ENCODE results near the gene TMEM30A.

TMEM30A gene

GRCh38 chr6:75307364-75308004 is 22.9 kb upstream of the TMEM30A start:
- Histone ChIP-seq H3K27me3 (ENCODE audit: control insufficient read depth in 1 of 2, insufficient read depth in 2 of 2, low read length in 2 of 2) (no peaks in the 10 kb centered on the region), H3K4me3 (ENCODE audit: low read length in 2 of 2) (no peak overlapping the region), H3K9me3 (ENCODE audit: control insufficient read depth in 2 of 2, low read length in 2 of 2) (no peaks in the 10 kb centered on the region), H3K4me1 (ENCODE audit: control insufficient read depth, insufficient read depth, low read length) (no peaks in the 10 kb centered on the region), H3K36me3 (ENCODE audit: control insufficient read depth in 2 of 2, insufficient read depth in 2 of 2, low read length in 2 of 2) (no peaks in the 10 kb centered on the region), H3K27ac (ENCODE audit: low read length) (no peak overlapping the region), H3K9ac (ENCODE audit: low read length in 2 of 2) (no peak overlapping the region)

- Histone ChIP-seq H3K4me1 (ENCODE audit: control insufficient read depth, insufficient read depth, low read length) (no peaks in the 10 kb centered on the region), H3K27me3 (ENCODE audit: control insufficient read depth in 1 of 2, insufficient read depth in 2 of 2, low read length in 2 of 2) (no peaks in the 10 kb centered on the region), H3K9me3 (ENCODE audit: control insufficient read depth in 2 of 2, low read length in 2 of 2) (no peaks in the 10 kb centered on the region), H3K27ac (ENCODE audit: low read length) (no peak overlapping the region), H3K36me3 (ENCODE audit: control insufficient read depth in 2 of 2, insufficient read depth in 2 of 2, low read length in 2 of 2) (no peaks in the 10 kb centered on the region), H3K9ac (ENCODE audit: low read length in 2 of 2) (no peak overlapping the region), H3K4me3 (ENCODE audit: low read length in 2 of 2) (no peak overlapping the region)
Measured at GRCh38 chr6:75306064-75306463, 21.5 kb upstream of the TMEM30A start.

- Histone ChIP-seq H3K27ac (ENCODE audit: low read length) (no peak overlapping the region), H3K36me3 (ENCODE audit: control insufficient read depth in 2 of 2, insufficient read depth in 2 of 2, low read length in 2 of 2) (no peaks in the 10 kb centered on the region), H3K9me3 (ENCODE audit: control insufficient read depth in 2 of 2, low read length in 2 of 2) (no peaks in the 10 kb centered on the region), H3K4me3 (ENCODE audit: low read length in 2 of 2) (no peak overlapping the region), H3K4me1 (ENCODE audit: control insufficient read depth, insufficient read depth, low read length) (no peaks in the 10 kb centered on the region), H3K9ac (ENCODE audit: low read length in 2 of 2) (no peak overlapping the region), H3K27me3 (ENCODE audit: control insufficient read depth in 1 of 2, insufficient read depth in 2 of 2, low read length in 2 of 2) (no peaks in the 10 kb centered on the region)
Measured at GRCh38 chr6:75305573-75305972, 21.0 kb upstream of the TMEM30A start.

- Histone ChIP-seq H3K4me3 (ENCODE audit: low read length in 2 of 2) (no peak overlapping the region), H3K27me3 (ENCODE audit: control insufficient read depth in 1 of 2, insufficient read depth in 2 of 2, low read length in 2 of 2) (no peaks in the 10 kb centered on the region), H3K36me3 (ENCODE audit: control insufficient read depth in 2 of 2, insufficient read depth in 2 of 2, low read length in 2 of 2) (no peaks in the 10 kb centered on the region), H3K4me1 (ENCODE audit: control insufficient read depth, insufficient read depth, low read length) (peaks cover 7% of the 10 kb centered on the region), H3K27ac (ENCODE audit: low read length) (no peak overlapping the region), H3K9ac (ENCODE audit: low read length in 2 of 2) (no peak overlapping the region), H3K9me3 (ENCODE audit: control insufficient read depth in 2 of 2, low read length in 2 of 2) (no peaks in the 10 kb centered on the region)
Measured at GRCh38 chr6:75302280-75302679, 17.7 kb upstream of the TMEM30A start.

- peaks cover 7% of the 10 kb centered on the region for H3K4me1 ChIP-seq (ENCODE audit: control insufficient read depth, insufficient read depth, low read length)
- no peak overlapping the region for H3K9ac ChIP-seq (ENCODE audit: low read length in 2 of 2)
- H3K36me3 ChIP-seq (ENCODE audit: control insufficient read depth in 2 of 2, insufficient read depth in 2 of 2, low read length in 2 of 2): no peaks in the 10 kb centered on the region
- no peaks in the 10 kb centered on the region for H3K27me3 ChIP-seq (ENCODE audit: control insufficient read depth in 1 of 2, insufficient read depth in 2 of 2, low read length in 2 of 2)
- no peak overlapping the region for H3K4me3 ChIP-seq (ENCODE audit: low read length in 2 of 2)
- no peaks in the 10 kb centered on the region for H3K9me3 ChIP-seq (ENCODE audit: control insufficient read depth in 2 of 2, low read length in 2 of 2)
- no peak overlapping the region for H3K27ac ChIP-seq (ENCODE audit: low read length)
Measured at GRCh38 chr6:75301537-75301936, 16.9 kb upstream of the TMEM30A start.

GRCh38 chr6:75301088-75301487 is 16.5 kb upstream of the TMEM30A start:
- Histone ChIP-seq H3K27ac (ENCODE audit: low read length) (no peak overlapping the region), H3K36me3 (ENCODE audit: control insufficient read depth in 2 of 2, insufficient read depth in 2 of 2, low read length in 2 of 2) (no peaks in the 10 kb centered on the region), H3K4me1 (ENCODE audit: control insufficient read depth, insufficient read depth, low read length) (peaks cover 7% of the 10 kb centered on the region), H3K4me3 (ENCODE audit: low read length in 2 of 2) (no peak overlapping the region), H3K27me3 (ENCODE audit: control insufficient read depth in 1 of 2, insufficient read depth in 2 of 2, low read length in 2 of 2) (no peaks in the 10 kb centered on the region), H3K9me3 (ENCODE audit: control insufficient read depth in 2 of 2, low read length in 2 of 2) (no peaks in the 10 kb centered on the region), H3K9ac (ENCODE audit: low read length in 2 of 2) (no peak overlapping the region)

- Histone ChIP-seq H3K4me1 (ENCODE audit: control insufficient read depth, insufficient read depth, low read length) (peaks cover 7% of the 10 kb centered on the region), H3K36me3 (ENCODE audit: control insufficient read depth in 2 of 2, insufficient read depth in 2 of 2, low read length in 2 of 2) (no peaks in the 10 kb centered on the region), H3K4me3 (ENCODE audit: low read length in 2 of 2) (no peak overlapping the region), H3K27me3 (ENCODE audit: control insufficient read depth in 1 of 2, insufficient read depth in 2 of 2, low read length in 2 of 2) (no peaks in the 10 kb centered on the region), H3K9me3 (ENCODE audit: control insufficient read depth in 2 of 2, low read length in 2 of 2) (no peaks in the 10 kb centered on the region), H3K9ac (ENCODE audit: low read length in 2 of 2) (no peak overlapping the region), H3K27ac (ENCODE audit: low read length) (no peak overlapping the region)
Measured at GRCh38 chr6:75300531-75300855, 15.9 kb upstream of the TMEM30A start.

GRCh38 chr6:75299801-75300530 is 15.4 kb upstream of the TMEM30A start:
- H3K27ac ChIP-seq (ENCODE audit: low read length): no peak overlapping the region
- H3K27me3 ChIP-seq (ENCODE audit: control insufficient read depth in 1 of 2, insufficient read depth in 2 of 2, low read length in 2 of 2): no peaks in the 10 kb centered on the region
- no peak overlapping the region for H3K9ac ChIP-seq (ENCODE audit: low read length in 2 of 2)
- H3K4me3 ChIP-seq (ENCODE audit: low read length in 2 of 2): no peak overlapping the region
- H3K9me3 ChIP-seq (ENCODE audit: control insufficient read depth in 2 of 2, low read length in 2 of 2): no peaks in the 10 kb centered on the region
- H3K36me3 ChIP-seq (ENCODE audit: control insufficient read depth in 2 of 2, insufficient read depth in 2 of 2, low read length in 2 of 2): no peaks in the 10 kb centered on the region
- H3K4me1 ChIP-seq (ENCODE audit: control insufficient read depth, insufficient read depth, low read length): peaks cover 7% of the 10 kb centered on the region

GRCh38 chr6:75296811-75297779 is 12.5 kb upstream of the TMEM30A start:
- Histone ChIP-seq H3K4me1 (ENCODE audit: control insufficient read depth, insufficient read depth, low read length) (peaks cover 7% of the 10 kb centered on the region), H3K36me3 (ENCODE audit: control insufficient read depth in 2 of 2, insufficient read depth in 2 of 2, low read length in 2 of 2) (no peaks in the 10 kb centered on the region), H3K27me3 (ENCODE audit: control insufficient read depth in 1 of 2, insufficient read depth in 2 of 2, low read length in 2 of 2) (no peaks in the 10 kb centered on the region), H3K4me3 (ENCODE audit: low read length in 2 of 2) (no peak overlapping the region), H3K9me3 (ENCODE audit: control insufficient read depth in 2 of 2, low read length in 2 of 2) (no peaks in the 10 kb centered on the region), H3K9ac (ENCODE audit: low read length in 2 of 2) (no peak overlapping the region), H3K27ac (ENCODE audit: low read length) (no peak overlapping the region)

GRCh38 chr6:75292555-75292954 is 8.0 kb upstream of the TMEM30A start:
- H3K36me3 ChIP-seq (ENCODE audit: control insufficient read depth in 2 of 2, insufficient read depth in 2 of 2, low read length in 2 of 2): no peaks in the 10 kb centered on the region
- H3K4me1 ChIP-seq (ENCODE audit: control insufficient read depth, insufficient read depth, low read length): no peaks in the 10 kb centered on the region
- no peak overlapping the region for H3K27ac ChIP-seq (ENCODE audit: low read length)
- no peaks in the 10 kb centered on the region for H3K27me3 ChIP-seq (ENCODE audit: control insufficient read depth in 1 of 2, insufficient read depth in 2 of 2, low read length in 2 of 2)
- no peaks in the 10 kb centered on the region for H3K9me3 ChIP-seq (ENCODE audit: control insufficient read depth in 2 of 2, low read length in 2 of 2)
- no peak overlapping the region for H3K9ac ChIP-seq (ENCODE audit: low read length in 2 of 2)
- no peak overlapping the region for H3K4me3 ChIP-seq (ENCODE audit: low read length in 2 of 2)

Measured in stomach smooth muscle (tissue), 2 donors.